GM19238 (cell line): ENCODE data around the gene ZNF365.
"Not testable (repeated sequence)": the region's sequence is repeated elsewhere in the genome, so short reads cannot be mapped to it uniquely, and the experiment has no call there.

Source experiments
- DNase-seq: peaks from one replicate; pipeline ENCODE4 v3.0.0; 2011; ENCODE audit warnings: low spot score; ENCODE audit not compliant: insufficient read length

Gene ZNF365

DNA sequence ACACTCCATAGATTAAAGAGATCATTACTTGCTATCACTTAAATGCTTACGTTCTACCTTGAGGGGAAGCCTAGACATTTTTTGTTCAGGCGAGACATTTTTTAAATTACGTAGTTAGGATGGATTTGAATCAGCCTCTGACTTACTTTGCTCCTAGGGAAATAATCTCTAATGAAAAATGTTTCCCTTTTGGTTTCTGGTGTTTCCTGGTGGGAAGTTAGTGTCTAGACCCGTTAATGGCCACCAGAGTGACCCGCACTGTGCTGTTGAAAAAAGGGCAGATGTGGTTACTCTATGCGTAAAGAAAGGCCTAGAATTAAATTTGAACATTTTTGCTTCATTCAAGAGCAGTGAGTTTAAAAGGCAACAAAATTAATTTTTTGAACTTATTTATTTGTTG is 3.8 kb downstream of the ZNF365 start:
- no peak for DNase-seq

GRCh38 chr10:62378877-62379276 is 4.7 kb downstream of the ZNF365 start:
- not testable (repeated sequence) for DNase-seq

- DNase-seq: no peak
These were observed 5.2 kb downstream of the ZNF365 start for GRCh38 chr10:62379394-62379793.

DNA sequence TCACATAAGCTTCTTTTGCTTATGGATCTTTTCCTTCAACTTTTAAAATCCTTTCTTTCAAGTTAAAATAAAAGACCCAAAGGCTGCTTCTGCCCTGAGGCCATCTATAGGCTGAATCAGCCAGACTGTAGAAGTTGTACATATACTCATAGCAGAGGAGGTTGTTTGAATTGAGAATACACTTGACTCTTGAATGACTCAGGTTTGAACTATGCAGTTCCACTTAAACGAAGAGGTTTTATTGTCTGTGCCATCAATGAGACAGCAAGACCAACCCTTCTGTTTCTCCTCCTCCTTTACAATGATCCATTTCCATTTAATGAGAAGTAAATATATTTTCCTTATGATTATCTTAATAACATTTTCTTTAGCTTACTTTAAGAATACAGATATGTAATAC is 5.8 kb downstream of the ZNF365 start:
- no peak for DNase-seq

DNA sequence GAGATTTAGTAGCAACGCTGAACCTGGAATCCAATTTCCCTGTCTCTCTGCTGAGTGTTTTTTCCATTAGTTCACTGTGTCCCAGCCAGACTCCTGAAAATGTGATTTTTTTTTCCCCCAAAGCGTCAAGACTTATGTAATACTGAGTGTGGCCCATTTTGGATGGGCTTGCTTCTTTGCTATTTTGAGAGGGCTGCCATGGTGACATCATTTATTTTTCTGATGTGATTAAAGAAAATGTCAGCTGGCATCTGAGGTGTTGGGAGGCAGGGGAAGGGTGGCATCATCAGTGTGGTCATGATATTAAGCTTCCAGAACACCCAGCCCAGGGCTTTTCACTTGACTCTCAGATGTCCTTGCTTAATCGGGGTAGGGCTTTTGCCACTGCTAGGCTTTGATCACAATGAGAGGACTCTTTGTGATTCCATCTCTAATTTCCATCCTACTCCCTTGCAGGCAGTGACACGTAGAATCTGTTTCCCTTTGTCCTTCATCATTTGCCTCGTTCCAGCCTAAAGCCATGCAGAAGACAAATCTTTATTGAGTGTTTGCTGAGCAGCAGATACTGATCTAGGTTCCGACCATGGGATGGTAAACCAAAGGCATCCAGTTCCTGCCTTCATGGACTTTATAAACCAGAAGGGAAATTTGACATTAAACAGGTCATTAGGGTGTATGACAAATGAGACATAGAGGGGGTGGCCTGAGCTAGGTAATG is 7.4 kb downstream of the ZNF365 start:
- DNase-seq: no peak

DNA sequence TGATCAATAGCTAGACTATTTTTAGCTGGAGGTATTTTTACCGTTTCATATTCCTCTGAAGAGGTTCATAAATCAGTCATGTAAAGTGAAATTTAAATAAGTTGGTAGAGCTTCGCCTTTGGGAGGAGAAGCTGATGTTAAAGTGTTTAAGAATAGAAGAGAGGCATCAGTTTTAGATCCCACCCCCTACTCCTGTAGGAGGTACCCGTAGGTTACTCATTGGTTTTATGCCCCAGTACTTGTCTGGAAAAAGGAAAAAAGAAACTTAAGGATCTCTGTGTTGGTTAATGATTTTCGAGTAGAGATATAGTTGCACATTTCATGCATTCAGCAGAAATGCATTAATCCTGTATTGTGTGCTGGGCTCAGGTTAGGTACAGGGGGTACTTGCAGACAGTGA is 8.7 kb downstream of the ZNF365 start:
- DNase-seq: no peak

- DNase-seq: no peak
These were observed 9.9 kb downstream of the ZNF365 start for GRCh38 chr10:62384057-62384446.

DNA sequence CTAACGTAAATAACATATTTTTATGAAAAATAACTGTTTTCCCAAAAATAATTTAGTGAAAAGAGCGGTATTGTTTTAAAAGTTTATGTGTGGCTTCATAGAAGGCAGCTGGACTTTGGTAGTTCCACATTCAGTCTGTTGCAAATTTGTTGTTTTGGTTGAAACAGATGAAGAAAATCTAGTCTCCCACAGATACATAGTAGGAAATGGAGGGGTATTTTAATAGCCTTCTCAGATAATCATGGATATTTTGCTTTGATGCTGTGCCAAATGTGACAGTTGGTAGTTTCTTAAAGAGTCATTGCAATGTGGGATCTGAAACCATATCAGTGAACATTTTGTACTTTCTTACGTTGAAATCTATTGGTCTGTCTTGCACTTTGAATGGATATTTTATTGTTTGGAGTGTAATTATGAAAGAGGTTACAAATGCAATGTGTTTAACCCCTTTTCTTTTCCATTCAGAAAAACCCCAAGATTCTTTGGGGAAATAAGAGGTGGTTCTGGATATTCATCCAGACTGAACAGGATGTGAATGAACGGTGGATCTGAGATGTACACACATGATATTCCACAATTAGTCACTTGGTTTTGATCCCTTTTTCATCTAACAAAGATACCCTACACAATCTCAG is 10.4 kb downstream of the ZNF365 start:
- no peak for DNase-seq

DNA sequence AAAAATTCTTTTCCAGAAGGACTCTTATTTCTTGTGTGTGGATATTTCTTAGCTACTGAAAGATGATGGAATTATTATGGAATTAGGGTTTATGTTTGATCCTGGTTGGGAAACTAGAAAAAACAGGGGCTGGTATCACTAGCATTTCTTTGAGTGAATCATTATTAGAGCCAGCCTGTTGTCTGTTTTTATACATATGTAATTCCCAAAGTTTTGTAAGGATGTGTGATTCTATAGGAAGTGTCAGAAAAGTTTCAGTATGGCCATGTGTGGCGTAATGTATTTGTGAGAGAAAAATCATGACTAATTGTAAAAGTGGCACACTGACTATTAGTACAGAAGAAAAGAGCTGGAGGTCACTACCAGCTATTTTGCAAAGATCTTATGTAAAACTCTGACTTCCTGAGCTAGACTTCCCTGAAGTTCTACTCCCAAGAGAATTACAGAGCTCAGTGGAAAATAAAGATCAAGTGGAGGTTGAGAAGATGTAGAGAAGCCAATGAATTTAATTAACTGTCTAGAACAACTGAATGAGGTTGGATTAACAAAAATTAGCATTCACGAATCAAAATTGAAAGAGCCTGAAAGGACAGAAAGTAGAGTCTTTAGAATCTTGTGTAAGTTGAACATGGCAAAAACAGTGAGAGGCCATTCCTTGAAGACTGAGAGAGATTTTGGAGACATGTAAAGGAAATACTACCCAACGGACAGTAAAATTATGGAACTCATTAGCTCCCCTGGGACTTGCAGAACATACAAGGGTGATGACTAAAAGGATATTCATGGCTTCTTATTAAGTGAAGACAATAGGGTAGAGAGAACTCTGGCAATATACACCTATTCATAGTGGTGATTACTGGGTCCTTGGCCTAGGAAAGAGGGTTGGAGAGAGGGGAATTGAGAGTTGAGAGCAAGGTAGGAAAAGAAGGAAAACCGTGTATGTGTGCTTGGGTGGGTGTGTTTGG is 12.5 kb downstream of the ZNF365 start:
- no peak for DNase-seq

- DNase-seq: no peak
These were observed 14.2 kb downstream of the ZNF365 start for GRCh38 chr10:62388328-62388727.

GRCh38 chr10:62390497-62391176 is 16.5 kb downstream of the ZNF365 start:
- DNase-seq: no peak

GRCh38 chr10:62393237-62393636 is 19.1 kb downstream of the ZNF365 start:
- DNase-seq: no peak

DNA sequence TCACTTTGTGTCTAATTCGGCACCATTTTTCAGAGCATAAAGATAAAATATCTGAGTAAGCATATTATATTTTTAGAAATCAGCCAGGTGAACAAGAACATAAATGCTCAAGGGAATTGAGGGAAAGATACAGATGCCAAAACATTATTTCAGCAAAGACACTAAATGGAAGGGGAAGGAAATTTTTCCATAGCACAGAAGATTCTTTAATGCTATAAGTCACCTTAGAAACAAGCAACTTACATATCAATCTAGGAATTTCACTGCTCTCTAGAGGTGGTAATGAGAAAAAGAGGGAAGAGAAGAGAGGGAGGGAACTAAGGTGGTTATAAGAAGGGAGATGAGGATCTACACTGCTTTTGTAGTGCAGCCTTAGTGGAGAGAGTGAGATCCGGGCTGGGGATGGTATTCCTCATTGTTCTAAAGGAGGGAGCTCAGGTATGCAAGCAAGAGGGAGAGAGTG is 20.4 kb downstream of the ZNF365 start:
- no peak for DNase-seq

- DNase-seq: no peak
These were observed 21.7 kb downstream of the ZNF365 start for GRCh38 chr10:62395892-62396291.

DNA sequence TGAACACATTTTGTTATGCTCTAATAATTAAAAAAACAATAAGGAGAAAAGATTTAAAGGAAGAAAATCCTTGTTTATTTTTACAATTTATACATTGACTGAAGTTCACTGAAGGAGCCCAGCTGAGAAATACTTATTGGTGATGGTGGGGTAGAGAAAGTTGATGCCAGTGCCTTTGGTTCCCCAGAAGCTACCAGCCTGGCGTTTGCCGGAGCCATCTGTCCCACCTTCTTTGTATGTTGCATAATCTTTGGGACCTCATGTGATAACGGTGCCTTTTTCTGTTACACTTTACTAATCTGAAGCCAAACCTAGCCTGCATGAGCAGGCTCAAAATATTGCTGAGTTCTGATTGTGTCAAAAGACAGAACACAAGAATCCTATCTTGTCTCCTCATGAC is 22.7 kb downstream of the ZNF365 start:
- DNase-seq: no peak

GRCh38 chr10:62399211-62399610 is 25.0 kb downstream of the ZNF365 start:
- DNase-seq: no peak

GRCh38 chr10:62402508-62402907 is 28.3 kb downstream of the ZNF365 start:
- DNase-seq: no peak

- DNase-seq: not testable (repeated sequence)
These were observed 36.4 kb downstream of the ZNF365 start for GRCh38 chr10:62410528-62410927.

GRCh38 chr10:62410934-62411333 is 36.8 kb downstream of the ZNF365 start:
- not testable (repeated sequence) for DNase-seq

DNA sequence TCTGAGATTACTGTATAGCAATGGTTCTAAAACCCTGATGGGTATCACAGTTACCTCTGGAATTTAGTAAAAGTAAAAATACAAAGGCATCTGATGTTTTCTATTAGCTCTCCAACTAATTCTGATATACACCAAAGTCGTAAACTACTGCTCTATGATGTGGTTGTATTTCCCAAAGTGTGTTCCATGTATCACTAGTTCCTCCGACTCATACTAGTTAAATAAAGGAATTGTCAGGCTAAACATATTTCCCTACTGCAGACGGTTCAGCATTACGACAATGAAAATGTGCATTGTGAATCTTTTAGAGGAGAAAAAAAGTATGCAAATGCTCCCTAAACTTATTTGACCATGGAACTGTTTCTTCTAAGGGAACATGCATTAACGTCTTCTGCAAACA is 38.9 kb downstream of the ZNF365 start:
- DNase-seq: no peak

DNA sequence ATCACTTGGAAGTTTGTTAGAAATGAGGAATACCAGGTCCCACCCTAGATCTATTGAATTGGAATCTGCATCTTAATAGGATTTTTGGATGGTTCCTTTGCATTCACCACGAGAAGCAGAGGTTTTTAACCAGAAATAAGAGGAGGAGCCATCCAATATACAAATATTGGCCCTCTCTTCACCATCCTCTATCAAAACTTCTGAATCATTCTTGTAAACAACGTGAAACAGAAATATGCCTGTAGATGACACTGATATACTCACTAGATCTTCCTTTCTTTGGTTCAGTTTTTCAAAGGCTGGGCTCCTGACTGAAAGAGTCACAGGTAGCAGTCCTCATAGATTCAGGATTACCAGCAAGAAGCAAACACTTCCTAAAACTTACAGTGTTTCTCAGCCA is 39.5 kb downstream of the ZNF365 start:
- no peak for DNase-seq
